Tibial nerve (tissue), 4 donors: ENCODE results near the gene ZBTB7C.

Experiments used
- CTCF ChIP-seq, 5 experiments: fragments of 200-600 bp in 3 of 5; fragments of 450-650 bp in 2 of 5; sonication (generic) in 3 of 5; IDR thresholded peaks; one replicate each; pipeline ENCODE4 v1.5.1; 2016 to 2019; ENCODE audit warnings: antibody characterized with exemption in 5 of 5, mild to moderate bottlenecking in 3 of 5, moderate library complexity in 2 of 5
- EP300 ChIP-seq, 2 donors: sonication (generic); formaldehyde crosslinking; IDR thresholded peaks; one replicate each; pipeline ENCODE4 v1.6.1; 2017; ENCODE audit warnings: antibody characterized with exemption in 2 of 2, mild to moderate bottlenecking in 1 of 2
- POLR2A ChIP-seq, 2 donors: fragments of 450-650 bp; IDR thresholded peaks; one replicate each; pipeline ENCODE4 v1.6.1; 2017; ENCODE audit warnings: antibody characterized with exemption in 2 of 2, mild to moderate bottlenecking in 2 of 2, moderate library complexity in 2 of 2

GRCh38 chr18:48405978-48406377 is 3.2 kb downstream of the ZBTB7C start:
- TF ChIP-seq CTCF (IDR thresholded peaks at IDR 0.05) (no peak), EP300 (IDR thresholded peaks at IDR 0.05) (no peak), POLR2A (IDR thresholded peaks at IDR 0.05) (no peak)
